Mammary epithelial cell (primary cell): ENCODE measurements around the gene CDSN.

Source experiments
- EZH2 ChIP-seq: IDR thresholded peaks from 2 replicates; pipeline ENCODE4 v1.6.1; 2012; ENCODE audit warnings: low read length, inconsistent platforms, borderline replicate concordance
- TF ChIP-seq, protein P1 (sequence below), 2 donors: IDR thresholded peaks in 1 of 2; conservative IDR thresholded peaks in 1 of 2; 2 replicates each; pipeline ENCODE4 v1.5.1; 2011 to 2012; ENCODE audit warnings: inconsistent platforms in 2 of 2, low read length in 2 of 2, mild to moderate bottlenecking in 2 of 2, control low read depth in 1 of 2, low read depth in 1 of 2; ENCODE audit not compliant: insufficient read depth in 1 of 2; ENCODE audit errors: extremely low read depth in 1 of 2

DNA sequence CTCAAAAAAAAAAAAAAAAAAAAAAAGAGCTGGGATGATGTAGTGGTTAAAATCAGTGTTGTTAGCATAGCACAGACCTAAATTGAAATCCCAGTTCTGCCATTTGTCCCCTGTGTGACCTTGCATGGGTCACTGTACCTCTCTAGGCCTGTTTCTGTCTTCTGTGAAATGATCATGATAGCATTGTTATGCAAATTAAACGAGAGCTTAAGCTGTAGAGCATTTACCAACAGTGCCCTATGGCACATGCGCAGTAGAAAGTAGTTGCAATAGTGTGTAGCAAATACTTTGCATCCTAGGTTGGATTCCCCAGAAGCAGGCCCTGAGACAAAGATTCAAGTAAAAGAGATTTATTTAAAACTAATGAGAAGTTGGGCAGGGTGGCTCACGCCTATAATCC is 11.3 kb upstream of the CDSN start:
- no peak for TF ChIP-seq EZH2
- TF ChIP-seq, protein P1, sequence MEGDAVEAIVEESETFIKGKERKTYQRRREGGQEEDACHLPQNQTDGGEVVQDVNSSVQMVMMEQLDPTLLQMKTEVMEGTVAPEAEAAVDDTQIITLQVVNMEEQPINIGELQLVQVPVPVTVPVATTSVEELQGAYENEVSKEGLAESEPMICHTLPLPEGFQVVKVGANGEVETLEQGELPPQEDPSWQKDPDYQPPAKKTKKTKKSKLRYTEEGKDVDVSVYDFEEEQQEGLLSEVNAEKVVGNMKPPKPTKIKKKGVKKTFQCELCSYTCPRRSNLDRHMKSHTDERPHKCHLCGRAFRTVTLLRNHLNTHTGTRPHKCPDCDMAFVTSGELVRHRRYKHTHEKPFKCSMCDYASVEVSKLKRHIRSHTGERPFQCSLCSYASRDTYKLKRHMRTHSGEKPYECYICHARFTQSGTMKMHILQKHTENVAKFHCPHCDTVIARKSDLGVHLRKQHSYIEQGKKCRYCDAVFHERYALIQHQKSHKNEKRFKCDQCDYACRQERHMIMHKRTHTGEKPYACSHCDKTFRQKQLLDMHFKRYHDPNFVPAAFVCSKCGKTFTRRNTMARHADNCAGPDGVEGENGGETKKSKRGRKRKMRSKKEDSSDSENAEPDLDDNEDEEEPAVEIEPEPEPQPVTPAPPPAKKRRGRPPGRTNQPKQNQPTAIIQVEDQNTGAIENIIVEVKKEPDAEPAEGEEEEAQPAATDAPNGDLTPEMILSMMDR (conservative IDR thresholded peaks at IDR 0.05 in 1 of 2, IDR thresholded peaks at IDR 0.05 in 1 of 2; ENCODE audit: extremely low read depth in 1 of 2, insufficient read depth in 1 of 2, low read depth in 1 of 2, low read length in 2 of 2) = no peak
